Measurements from ENCODE around the gene GAGE12E. TPM values are rescaled to one million over a fixed set of nuclear protein-coding genes. Genes with fewer than 3 reads are reported as not detected.
"Not testable (repeated sequence)": the region's sequence is repeated elsewhere in the genome, so short reads cannot be mapped to it uniquely, and the experiment has no call there.

The GAGE12E gene
- total and polyA plus RNA-seq, 4 donors, result not detected

- H3K9me3 ChIP-seq (ENCODE audit: control insufficient read depth, low read length); H3K27me3 ChIP-seq (ENCODE audit: control insufficient read depth in 1 of 2, insufficient read depth in 2 of 2, low read length in 1 of 2); H3K27ac ChIP-seq (ENCODE audit: low read depth in 1 of 2, low read length in 2 of 2); H3K4me1 ChIP-seq (ENCODE audit: control insufficient read depth in 1 of 2, insufficient read depth in 2 of 2, low read length in 2 of 2); H3K4me3 ChIP-seq (ENCODE audit: low read length in 2 of 2); intact Hi-C loops (cut with DNase I); ATAC-seq (ENCODE audit: low FRiP score); H3K36me3 ChIP-seq (ENCODE audit: control insufficient read depth in 1 of 2, insufficient read depth in 2 of 2, low read length in 1 of 2): not testable (repeated sequence)
- DNase-seq, result peak; percentile 60 to 83
- 90 to 92% methylated on average over 25 of the region's 37 CpGs for WGBS, 2 donors
Observed at GRCh38 chrX:49589769-49590478, 38.8 kb downstream of the GAGE12E start.

- intact Hi-C loops (cut with DNase I); H3K9me3 ChIP-seq (ENCODE audit: control insufficient read depth, low read length); H3K27me3 ChIP-seq (ENCODE audit: control insufficient read depth in 1 of 2, insufficient read depth in 2 of 2, low read length in 1 of 2); H3K4me3 ChIP-seq (ENCODE audit: low read length in 2 of 2); H3K36me3 ChIP-seq (ENCODE audit: control insufficient read depth in 1 of 2, insufficient read depth in 2 of 2, low read length in 1 of 2); ATAC-seq (ENCODE audit: low FRiP score); H3K27ac ChIP-seq (ENCODE audit: low read depth in 1 of 2, low read length in 2 of 2); H3K4me1 ChIP-seq (ENCODE audit: control insufficient read depth in 1 of 2, insufficient read depth in 2 of 2, low read length in 2 of 2): not testable (repeated sequence)
- DNase-seq, result peak in 1 of 2 donors; percentile 22
- 91 to 92% methylated on average over 10 to 11 of the region's 17 CpGs for WGBS, 2 donors
Observed at GRCh38 chrX:49590488-49590887, 39.4 kb downstream of the GAGE12E start.

- H3K27ac ChIP-seq (ENCODE audit: low read depth in 1 of 2, low read length in 2 of 2); intact Hi-C loops (cut with DNase I); DNase-seq; H3K36me3 ChIP-seq (ENCODE audit: control insufficient read depth in 1 of 2, insufficient read depth in 2 of 2, low read length in 1 of 2); H3K27me3 ChIP-seq (ENCODE audit: control insufficient read depth in 1 of 2, insufficient read depth in 2 of 2, low read length in 1 of 2); ATAC-seq (ENCODE audit: low FRiP score); H3K4me3 ChIP-seq (ENCODE audit: low read length in 2 of 2); H3K9me3 ChIP-seq (ENCODE audit: control insufficient read depth, low read length); H3K4me1 ChIP-seq (ENCODE audit: control insufficient read depth in 1 of 2, insufficient read depth in 2 of 2, low read length in 2 of 2): not testable (repeated sequence)
- WGBS, 2 donors, result no CpG with 5 or more reads among the region's 16 CpGs
Observed at GRCh38 chrX:49598720-49599119, 47.6 kb downstream of the GAGE12E start, which contains the start of gene GAGE1. TSS of gene GAGE1 (plus strand) at chrX:49599020. CDS start at chrX:49600175, 1,155 bp downstream.

Other genes with a start within 250 kb of the GAGE12E start
- not detected for gene GAGE10, start 247.6 kb upstream of the GAGE12E start, total RNA-seq
- gene GAGE10, start 247.6 kb upstream of the GAGE12E start, polyA plus RNA-seq, result not detected
- gene GAGE12J, start 229.3 kb upstream of the GAGE12E start, total RNA-seq, result not detected
- gene GAGE12J, start 229.3 kb upstream of the GAGE12E start, polyA plus RNA-seq, result not detected
- not detected for gene GAGE13, start 219.7 kb upstream of the GAGE12E start, total RNA-seq
- gene GAGE13, start 219.7 kb upstream of the GAGE12E start, polyA plus RNA-seq, result not detected
- gene GAGE12C, start 19.1 kb upstream of the GAGE12E start, total RNA-seq, result not detected
- gene GAGE12C, start 19.1 kb upstream of the GAGE12E start, polyA plus RNA-seq, result not detected
- gene GAGE12D, start 9.6 kb upstream of the GAGE12E start, total RNA-seq, result not detected
- gene GAGE12D, start 9.6 kb upstream of the GAGE12E start, polyA plus RNA-seq, result not detected
- not detected for gene GAGE12F, start 9.6 kb downstream of the GAGE12E start, total RNA-seq
- gene GAGE12F, start 9.6 kb downstream of the GAGE12E start, polyA plus RNA-seq, result not detected
- gene GAGE12G, start 19.1 kb downstream of the GAGE12E start, total RNA-seq, result not detected
- not detected for gene GAGE12G, start 19.1 kb downstream of the GAGE12E start, polyA plus RNA-seq
- not detected for gene GAGE12H, start 28.7 kb downstream of the GAGE12E start, total RNA-seq
- not detected for gene GAGE12H, start 28.7 kb downstream of the GAGE12E start, polyA plus RNA-seq
- not detected for gene GAGE2A, start 38.2 kb downstream of the GAGE12E start, total RNA-seq
- gene GAGE2A, start 38.2 kb downstream of the GAGE12E start, polyA plus RNA-seq, result not detected
- not detected for gene GAGE1, start 47.7 kb downstream of the GAGE12E start, total RNA-seq
- gene GAGE1, start 47.7 kb downstream of the GAGE12E start, polyA plus RNA-seq, result not detected
- gene PAGE1, start 144.7 kb downstream of the GAGE12E start, total RNA-seq, result not detected
- gene PAGE1, start 144.7 kb downstream of the GAGE12E start, polyA plus RNA-seq, result not detected